Neuronal stem cell (in vitro differentiated cells): ENCODE measurements around the gene TNNT3.

Experiments used
- DNase-seq: peaks from one replicate; pipeline ENCODE4 v3.0.0-alpha.2; 2013; ENCODE audit warnings: low spot score
- H2AFZ ChIP-seq: one replicate; pipeline ENCODE4 v1.6.1; 2013; ENCODE audit warnings: mild to moderate bottlenecking, low read length, inconsistent platforms
- H2AK5ac ChIP-seq: 2 replicates; pipeline ENCODE4 v1.6.1; 2013; ENCODE audit warnings: low read depth, mild to moderate bottlenecking, inconsistent platforms, low read length, moderate library complexity, mixed read lengths
- H2BK120ac ChIP-seq: 2 replicates; pipeline ENCODE4 v1.6.1; 2013; ENCODE audit warnings: low read depth, mild to moderate bottlenecking, inconsistent platforms, low read length, moderate library complexity, mixed read lengths
- H2BK12ac ChIP-seq: one replicate; pipeline ENCODE4 v1.6.1; 2013; ENCODE audit warnings: low read length, inconsistent platforms
- H2BK15ac ChIP-seq: 2 replicates; pipeline ENCODE4 v1.6.1; 2013; ENCODE audit warnings: mild to moderate bottlenecking, low read length, inconsistent platforms, mixed read lengths
- H2BK5ac ChIP-seq: one replicate; pipeline ENCODE4 v1.6.1; 2013; ENCODE audit warnings: inconsistent platforms, mild to moderate bottlenecking, low read length, moderate library complexity
- H3K14ac ChIP-seq: one replicate; pipeline ENCODE4 v1.6.1; 2013; ENCODE audit warnings: low read length, inconsistent platforms
- H3K18ac ChIP-seq: 2 replicates; pipeline ENCODE4 v1.6.1; 2013; ENCODE audit warnings: low read length, inconsistent platforms
- H3K23ac ChIP-seq: 2 replicates; pipeline ENCODE4 v1.6.1; 2013; ENCODE audit warnings: low read depth, mild to moderate bottlenecking, mixed read lengths, low read length, inconsistent platforms; ENCODE audit not compliant: poor library complexity
- H3K27ac ChIP-seq: replicated peaks from 3 replicates; pipeline ENCODE4 v1.5.1; 2013; ENCODE audit warnings: low read length, inconsistent platforms
- H3K27me3 ChIP-seq, 3 experiments: 2 replicates each; pipeline ENCODE4 v1.6.1; 2013; ENCODE audit warnings: low read length in 3 of 3, mild to moderate bottlenecking in 2 of 3, inconsistent platforms in 1 of 3, low read depth in 1 of 3, mixed read lengths in 1 of 3, moderate library complexity in 1 of 3; ENCODE audit not compliant: control insufficient read depth in 3 of 3, insufficient read depth in 3 of 3
- H3K36me3 ChIP-seq, 2 donors: replicated peaks in 1 of 2; 2 replicates each; pipeline ENCODE4 v1.6.1; 2013; ENCODE audit warnings: low read length in 2 of 2; ENCODE audit not compliant: control insufficient read depth in 2 of 2, insufficient read depth in 2 of 2
- H3K4ac ChIP-seq: 2 replicates; pipeline ENCODE4 v1.6.1; 2013; ENCODE audit warnings: inconsistent platforms, mild to moderate bottlenecking, low read length, moderate library complexity
- H3K4me1 ChIP-seq, 2 donors: 1 replicate in 1 of 2; 2 replicates in 1 of 2; pipeline ENCODE4 v1.6.1; 2013; ENCODE audit warnings: low read length in 2 of 2, low read depth in 1 of 2; ENCODE audit not compliant: control insufficient read depth in 2 of 2, insufficient read depth in 1 of 2
- H3K4me2 ChIP-seq: one replicate; pipeline ENCODE4 v1.6.1; 2013; ENCODE audit warnings: mild to moderate bottlenecking, low read length, inconsistent platforms; ENCODE audit not compliant: insufficient read depth, poor library complexity, severe bottlenecking
- H3K4me3 ChIP-seq, 2 donors: 2 replicates each; pipeline ENCODE4 v1.5.1; 2013; ENCODE audit warnings: low read length in 2 of 2, mild to moderate bottlenecking in 2 of 2, inconsistent platforms in 1 of 2, moderate library complexity in 1 of 2
- H3K79me1 ChIP-seq: one replicate; pipeline ENCODE4 v1.6.1; 2013; ENCODE audit warnings: low read depth, mild to moderate bottlenecking, inconsistent platforms, low read length, moderate library complexity
- H3K9ac ChIP-seq: one replicate; pipeline ENCODE4 v1.6.1; 2013; ENCODE audit warnings: mild to moderate bottlenecking, low read depth, low read length, inconsistent platforms; ENCODE audit not compliant: poor library complexity
- H3K9me3 ChIP-seq, 2 donors: replicated peaks in 1 of 2; 2 replicates each; pipeline versions ENCODE3 to v1.6.1; 2013; ENCODE audit warnings: low read length in 2 of 2, mild to moderate bottlenecking in 2 of 2, inconsistent platforms in 1 of 2, low read depth in 1 of 2, mixed read lengths in 1 of 2, moderate library complexity in 1 of 2; ENCODE audit not compliant: control insufficient read depth in 2 of 2, insufficient read depth in 1 of 2
- H4K8ac ChIP-seq: one replicate; pipeline ENCODE4 v1.6.1; 2013; ENCODE audit warnings: low read depth, mild to moderate bottlenecking, inconsistent platforms, low read length, moderate library complexity
- H4K91ac ChIP-seq: one replicate; pipeline ENCODE4 v1.6.1; 2013; ENCODE audit warnings: low read length, low read depth, mild to moderate bottlenecking, inconsistent platforms; ENCODE audit not compliant: poor library complexity
- WGBS, 2 donors: extraction: QIAGEN DNeasy Blood & Tissue Kit; methylation state at CpG; one replicate each; pipeline ENCODE4 v1.1.7; 2013; ENCODE audit warnings: missing lambda C conversion rate in 2 of 2, mixed read lengths in 1 of 2; ENCODE audit not compliant: insufficient read length in 2 of 2, insufficient replicate concordance in 1 of 2; ENCODE audit errors: extremely low coverage in 2 of 2; 5-methylcytosine and 5-hydroxymethylcytosine counted together

Gene TNNT3

GRCh38 chr11:1899686-1900085 lies 19.8 kb upstream of the TNNT3 start:
- Histone ChIP-seq H4K8ac (no peak overlapping the region), H3K36me3 (no peaks in the 10 kb centered on the region), H2BK120ac (no peak overlapping the region), H2AK5ac (no peak overlapping the region), H3K4me2 (no peak overlapping the region), H3K27ac (no peak overlapping the region), H3K23ac (no peak overlapping the region), H2BK12ac (no peak overlapping the region), H4K91ac (no peak overlapping the region), H2BK15ac (no peak overlapping the region), H3K9ac (no peak overlapping the region), H3K4me3 (no peak overlapping the region), H3K18ac (no peak overlapping the region), H3K79me1 (no peaks in the 10 kb centered on the region), H3K27me3 (peaks cover 0 to 11% (median 0%) of the 10 kb centered on the region in 3 experiments), H3K4me1 (no peaks in the 10 kb centered on the region), H3K4ac (no peak overlapping the region), H2AFZ (no peak overlapping the region), H2BK5ac (no peak overlapping the region), H3K14ac (no peak overlapping the region), H3K9me3 (no peaks in the 10 kb centered on the region)
- DNase-seq = no peak
- no CpG with 5 or more reads among the region's 5 CpGs for WGBS, 2 donors

GRCh38 chr11:1906181-1906580 lies 13.3 kb upstream of the TNNT3 start:
- no CpG with 5 or more reads among the region's 5 CpGs for WGBS, 2 donors
- H3K27ac ChIP-seq = no peak overlapping the region

GRCh38 chr11:1906611-1907423 lies 12.7 kb upstream of the TNNT3 start:
- no peak overlapping the region for H3K14ac ChIP-seq
- no peaks in the 10 kb centered on the region for H3K36me3 ChIP-seq
- WGBS, 2 donors = no CpG with 5 or more reads among the region's 14 CpGs
- H3K27ac ChIP-seq = no peak overlapping the region
- H2BK120ac ChIP-seq = no peak overlapping the region
- H2BK5ac ChIP-seq = no peak overlapping the region
- H3K79me1 ChIP-seq = no peaks in the 10 kb centered on the region
- H2BK12ac ChIP-seq = no peak overlapping the region
- H3K4me1 ChIP-seq = peaks cover 3 to 4% of the 10 kb centered on the region in 2 donors
- H3K4me3 ChIP-seq = no peak overlapping the region
- no peak overlapping the region for H3K4me2 ChIP-seq
- H3K23ac ChIP-seq = no peak overlapping the region
- H3K9ac ChIP-seq = no peak overlapping the region
- peak overlapping the region; percentile 58 for H3K18ac ChIP-seq
- peak overlapping the region; percentile 85 for H2AFZ ChIP-seq
- peaks cover 0 to 2% of the 10 kb centered on the region in 2 donors for H3K9me3 ChIP-seq
- H4K91ac ChIP-seq = no peak overlapping the region
- DNase-seq = no peak
- no peak overlapping the region for H3K4ac ChIP-seq
- H3K27me3 ChIP-seq = peaks cover 0 to 5% (median 0%) of the 10 kb centered on the region in 3 experiments
- H4K8ac ChIP-seq = no peak overlapping the region
- H2AK5ac ChIP-seq = no peak overlapping the region
- H2BK15ac ChIP-seq = no peak overlapping the region

More at GRCh38 chr11:1906181-1906580, 13.3 kb upstream of the TNNT3 start:
- no peak overlapping the region for H4K91ac ChIP-seq
- no peak overlapping the region for H3K4me3 ChIP-seq
- H3K4me1 ChIP-seq = peaks cover 3 to 4% of the 10 kb centered on the region in 2 donors
- no peaks in the 10 kb centered on the region for H3K36me3 ChIP-seq
- H3K79me1 ChIP-seq = no peaks in the 10 kb centered on the region
- H3K14ac ChIP-seq = no peak overlapping the region
- H3K18ac ChIP-seq = no peak overlapping the region
- H2BK12ac ChIP-seq = no peak overlapping the region
- no peak overlapping the region for H2BK120ac ChIP-seq
- no peak overlapping the region for H2BK15ac ChIP-seq
- H4K8ac ChIP-seq = no peak overlapping the region
- peaks cover 0 to 2% of the 10 kb centered on the region in 2 donors for H3K9me3 ChIP-seq
- H3K23ac ChIP-seq = no peak overlapping the region
- no peak overlapping the region for H2AK5ac ChIP-seq
- H3K9ac ChIP-seq = no peak overlapping the region
- no peak overlapping the region for H2BK5ac ChIP-seq
- no peak overlapping the region for H3K4ac ChIP-seq
- peak overlapping the region; percentile 85 for H2AFZ ChIP-seq
- H3K27me3 ChIP-seq = peaks cover 0 to 5% (median 0%) of the 10 kb centered on the region in 3 experiments
- no peak for DNase-seq
- H3K4me2 ChIP-seq = no peak overlapping the region

- Histone ChIP-seq H3K36me3 (no peaks in the 10 kb centered on the region), H2BK15ac (no peak overlapping the region), H3K27ac (no peak overlapping the region), H2BK5ac (no peak overlapping the region), H2BK120ac (no peak overlapping the region), H3K14ac (no peak overlapping the region), H3K9me3 (peaks cover 0 to 2% of the 10 kb centered on the region in 2 donors), H3K18ac (no peak overlapping the region), H3K4me2 (no peak overlapping the region), H4K91ac (no peak overlapping the region), H2AFZ (peak overlapping the region; percentile 84), H3K9ac (no peak overlapping the region), H3K23ac (no peak overlapping the region), H3K4me1 (peaks cover 3 to 4% of the 10 kb centered on the region in 2 donors), H3K27me3 (peaks cover 0 to 5% (median 0%) of the 10 kb centered on the region in 3 experiments), H3K4me3 (no peak overlapping the region), H2BK12ac (no peak overlapping the region), H3K79me1 (no peaks in the 10 kb centered on the region), H3K4ac (no peak overlapping the region), H2AK5ac (no peak overlapping the region), H4K8ac (no peak overlapping the region)
- WGBS, 2 donors = no CpG with 5 or more reads among the region's 9 CpGs
- no peak for DNase-seq
Measured at GRCh38 chr11:1908618-1909017, 10.9 kb upstream of the TNNT3 start.
